HT1080 (cell line): Measurements from ENCODE around the gene SH3RF2. TPM values are rescaled to one million over a fixed set of nuclear protein-coding genes. Genes with fewer than 3 reads are reported as not detected.
"Not testable (repeated sequence)": the region's sequence is repeated elsewhere in the genome, so short reads cannot be mapped to it uniquely, and the experiment has no call there.

ENCODE experiments used
- DNase-seq: peaks from one replicate; pipeline ENCODE4 v3.0.0-alpha.2; 2015; ENCODE audit warnings: low read depth
- total RNA-seq: library from RNA; depleted of rRNA; stranded (reverse); fragments of >200 nt; shearing (Covaris generic); gene quantifications from 2 replicates; pipeline ENCODE4 v1.2.3, GENCODE V29; 2014

SH3RF2 gene
- total RNA-seq, 1 experiment from 2014 or later: 18.9 TPM

DNA sequence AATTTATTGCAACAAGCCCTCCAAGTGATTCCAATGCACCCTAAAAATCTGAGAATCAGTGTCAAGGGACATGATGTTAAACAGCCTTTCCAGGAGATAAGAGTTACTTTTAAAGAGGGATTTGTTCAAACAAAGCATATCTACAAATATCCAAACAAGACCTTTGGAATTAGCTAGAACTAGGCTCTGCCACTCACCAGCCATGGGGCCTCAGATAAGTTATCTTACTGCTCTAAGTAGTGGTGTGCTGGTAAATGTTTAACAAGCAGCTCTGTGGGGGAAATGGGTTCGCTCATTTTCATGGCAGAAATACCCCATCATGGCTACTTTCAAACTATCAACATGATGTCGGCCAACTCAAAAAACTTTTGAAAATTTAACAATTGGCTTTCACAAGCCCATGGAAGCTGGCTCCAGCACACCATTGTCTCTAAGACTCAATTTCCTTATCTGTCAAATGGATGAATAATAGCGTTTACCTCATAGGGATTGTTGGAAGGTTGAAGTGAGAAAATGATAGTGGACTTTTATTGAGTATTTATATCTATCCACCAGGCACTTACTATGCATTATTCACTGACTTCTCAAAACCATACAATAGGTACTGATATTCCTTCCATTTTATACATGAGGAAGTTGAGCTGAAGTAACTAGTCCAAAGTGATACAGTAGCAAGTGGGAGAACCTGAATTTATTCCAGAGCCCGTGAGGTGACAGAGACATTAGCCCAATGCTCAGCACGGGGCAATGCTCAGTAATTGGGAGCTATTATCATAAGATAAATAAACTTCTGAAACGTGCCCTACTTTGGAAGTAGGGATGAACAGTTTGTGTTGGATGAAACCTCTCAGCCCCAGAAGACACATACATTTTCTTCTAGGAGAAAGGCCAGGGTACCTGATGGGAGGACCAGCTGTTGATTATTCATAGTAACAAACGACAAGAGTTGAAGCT, 43.2 kb downstream of the SH3RF2 start:
- no peak for DNase-seq

DNA sequence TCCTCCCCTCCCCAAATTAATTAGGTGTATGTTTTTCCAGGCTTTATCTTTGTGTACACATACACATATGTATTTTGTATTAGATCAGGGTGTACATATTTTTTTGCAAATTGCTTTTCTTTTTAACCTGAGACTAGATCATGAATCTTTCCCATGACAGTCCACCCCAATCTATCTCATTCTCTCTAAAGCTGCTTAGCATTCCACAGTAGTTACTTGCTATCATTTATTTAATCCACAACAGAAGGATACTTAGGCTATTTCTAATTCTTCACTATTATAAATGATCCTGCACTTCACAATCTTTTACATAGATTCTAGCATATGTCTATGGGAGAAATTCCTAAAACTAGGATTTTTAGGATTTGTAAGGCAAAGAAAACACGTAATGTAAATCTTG, 43.9 kb downstream of the SH3RF2 start:
- no peak for DNase-seq

DNA sequence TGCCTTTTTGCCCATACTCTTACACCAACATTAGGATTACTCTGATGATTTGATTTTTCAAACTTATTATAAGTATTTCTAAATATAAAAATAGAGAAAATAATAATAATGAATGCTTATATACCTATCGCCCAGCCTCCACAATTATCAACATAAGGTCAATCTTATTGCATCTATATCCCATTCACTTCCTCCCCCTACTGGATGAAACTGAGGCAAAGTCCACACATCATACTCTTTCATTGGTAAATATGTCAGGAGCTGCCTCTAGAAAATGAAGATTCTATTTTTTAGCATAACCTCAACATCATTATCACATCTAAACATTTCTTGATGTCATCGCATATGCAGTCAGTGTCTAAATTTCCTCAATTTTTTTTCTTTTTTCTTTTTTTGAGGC, 44.3 kb downstream of the SH3RF2 start:
- no peak for DNase-seq

- DNase-seq: no peak
These were observed 45.5 kb downstream of the SH3RF2 start for GRCh38 chr5:145981589-145982571.

DNA sequence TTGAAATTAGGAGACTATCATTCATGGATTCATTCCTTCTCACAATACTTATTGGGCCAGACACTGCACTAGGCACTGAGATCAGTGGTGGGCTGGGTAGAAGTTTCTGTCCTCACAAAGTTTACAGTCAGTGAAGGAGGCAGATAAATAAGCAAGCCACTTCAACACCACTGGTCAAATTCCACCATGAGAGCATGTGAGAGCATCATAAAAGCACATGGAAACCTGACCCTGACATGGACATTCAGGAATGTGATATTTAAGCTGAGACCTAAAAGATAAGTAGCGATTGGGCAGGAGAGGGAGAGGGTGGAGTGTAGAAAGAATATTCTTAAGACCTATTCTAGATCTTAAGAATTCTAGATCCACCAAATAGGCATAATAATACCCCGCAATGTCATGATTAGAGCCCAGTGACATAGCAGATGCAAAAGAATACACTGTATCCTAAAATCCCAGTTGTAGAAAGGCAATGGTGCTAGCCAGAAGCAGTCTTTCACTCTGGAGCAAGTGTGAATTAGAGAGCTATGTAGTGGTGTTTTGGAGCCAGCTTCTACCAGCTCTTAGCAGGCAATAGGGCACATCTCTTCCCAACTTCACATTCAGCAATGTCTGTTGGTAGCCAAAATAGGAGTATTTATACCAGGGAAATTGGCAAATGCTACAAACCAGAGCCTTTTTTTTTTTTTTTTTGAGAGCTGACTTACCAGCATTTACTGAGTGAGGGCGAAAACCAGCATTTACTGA, 46.4 kb downstream of the SH3RF2 start:
- DNase-seq: no peak

- DNase-seq: no peak
These were observed 47.1 kb downstream of the SH3RF2 start for GRCh38 chr5:145983446-145983845.

GRCh38 chr5:145984072-145984471, 47.7 kb downstream of the SH3RF2 start:
- no peak for DNase-seq

GRCh38 chr5:145987856-145988255, 51.5 kb downstream of the SH3RF2 start:
- DNase-seq: no peak

- no peak for DNase-seq
These were observed 52.6 kb downstream of the SH3RF2 start for GRCh38 chr5:145988993-145989392.

GRCh38 chr5:145989428-145989827, 53.0 kb downstream of the SH3RF2 start:
- no peak for DNase-seq

DNA sequence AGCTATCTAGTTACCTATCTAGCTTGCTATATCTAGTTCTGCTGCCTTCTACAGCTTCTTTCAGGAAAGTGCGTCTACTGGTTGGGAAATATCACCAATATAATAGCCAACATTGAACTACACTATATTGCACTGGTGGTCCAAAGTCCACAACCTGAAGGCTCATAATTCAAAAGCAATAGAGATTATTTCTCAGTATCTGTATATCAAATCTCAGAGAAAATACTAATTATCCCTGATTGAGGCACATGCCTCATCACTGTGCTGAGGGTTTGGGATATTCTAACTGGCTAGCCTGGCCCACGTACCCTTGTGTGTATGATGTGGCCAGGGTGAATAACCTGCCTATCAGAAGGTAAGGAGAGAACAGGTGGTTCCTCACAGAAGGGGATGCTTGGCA, 53.8 kb downstream of the SH3RF2 start:
- DNase-seq: no peak

DNA sequence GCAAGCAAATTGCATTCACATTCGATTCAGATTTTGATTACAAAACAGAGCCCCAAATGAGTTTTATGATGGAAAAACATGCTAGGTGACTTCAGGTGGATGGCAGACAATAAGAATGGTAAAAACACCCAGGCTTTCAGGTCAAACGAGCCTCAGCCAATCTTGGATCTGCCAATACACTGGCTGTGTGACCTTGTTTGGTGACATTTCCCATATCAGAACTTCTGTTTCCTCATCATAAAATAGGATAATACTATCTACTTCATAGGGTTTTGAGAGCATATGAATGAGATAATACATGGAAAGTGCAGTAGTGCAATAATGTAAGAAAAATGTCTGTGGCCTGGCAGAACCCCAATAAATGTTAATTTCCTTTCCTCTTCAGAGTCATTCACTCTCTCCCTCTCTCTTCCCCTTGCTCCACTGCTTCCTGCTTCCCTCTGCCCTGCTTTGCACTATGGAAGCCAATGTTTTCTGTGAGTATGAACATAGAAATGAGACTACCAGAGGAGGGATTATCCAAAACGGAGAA, 54.7 kb downstream of the SH3RF2 start:
- peak; percentile 32 for DNase-seq

GRCh38 chr5:145993538-145993937, 57.2 kb downstream of the SH3RF2 start:
- not testable (repeated sequence) for DNase-seq

DNA sequence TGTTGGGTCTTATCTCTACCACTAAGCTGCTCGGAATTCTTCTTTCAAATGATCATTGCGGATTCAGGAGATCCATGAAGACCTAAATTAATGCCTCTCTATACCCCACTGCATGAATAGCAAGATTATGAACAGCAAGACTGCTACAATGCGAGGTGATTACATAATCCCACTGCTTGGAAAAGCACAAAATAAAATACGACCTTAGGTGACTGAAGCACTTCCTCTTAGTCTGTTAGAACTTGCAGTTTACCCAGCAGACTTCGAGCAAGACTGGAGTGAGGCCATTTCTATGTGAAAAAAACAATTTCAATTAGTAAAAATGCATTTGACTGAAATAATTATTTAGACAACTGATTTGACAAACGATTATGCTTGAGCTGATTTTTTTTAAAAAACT, 59.8 kb downstream of the SH3RF2 start:
- no peak for DNase-seq

DNA sequence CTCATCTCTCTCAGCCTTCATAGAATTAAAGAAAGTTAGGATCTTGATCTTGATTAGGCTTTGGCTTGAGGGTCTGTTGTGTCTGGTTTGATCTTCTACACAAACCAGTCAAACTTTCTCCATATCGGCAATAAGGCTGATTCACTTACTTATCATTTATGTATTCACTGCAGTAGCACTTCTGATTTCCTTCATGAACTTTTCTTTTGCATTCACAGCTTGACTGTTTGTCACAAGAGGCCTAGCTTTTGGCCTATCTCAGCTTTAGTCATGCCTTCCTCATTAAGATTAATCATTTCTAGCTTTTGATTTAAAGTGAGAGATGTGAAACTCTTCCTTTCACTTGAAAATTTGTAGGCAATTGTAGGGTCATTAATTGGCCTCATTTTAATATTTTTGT, 62.8 kb downstream of the SH3RF2 start:
- no peak for DNase-seq

DNA sequence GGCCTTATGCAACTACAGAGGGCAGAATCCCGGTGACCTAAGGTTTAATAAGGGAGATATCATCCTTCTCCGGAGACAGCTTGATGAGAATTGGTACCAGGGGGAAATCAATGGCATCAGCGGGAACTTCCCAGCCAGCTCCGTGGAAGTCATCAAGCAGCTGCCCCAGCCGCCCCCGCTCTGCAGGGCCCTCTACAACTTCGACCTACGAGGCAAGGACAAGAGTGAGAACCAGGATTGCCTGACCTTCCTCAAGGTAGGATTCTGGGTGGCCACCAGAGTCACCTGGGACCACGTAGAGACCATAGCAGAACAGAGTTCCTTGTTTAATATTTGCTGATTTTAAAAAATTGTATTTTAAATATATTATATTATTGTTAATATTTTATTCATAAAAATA, 63.7 kb downstream of the SH3RF2 start:
- no peak for DNase-seq

- DNase-seq: peak; percentile 52
These were observed 65.3 kb downstream of the SH3RF2 start for GRCh38 chr5:146001544-146002190.

- no peak for DNase-seq
These were observed 66.1 kb downstream of the SH3RF2 start for GRCh38 chr5:146002491-146002890.

- no peak for DNase-seq
These were observed 67.5 kb downstream of the SH3RF2 start for GRCh38 chr5:146003852-146004251.

GRCh38 chr5:146005264-146005663, 68.9 kb downstream of the SH3RF2 start:
- no peak for DNase-seq
